Ishikawa (cell line): ENCODE data around the gene ALOX5.

Source experiments
- CEBPB ChIP-seq: IDR thresholded peaks from 2 replicates; pipeline ENCODE4 v1.6.1; 2012
- CREB1 ChIP-seq: IDR thresholded peaks from 2 replicates; pipeline ENCODE4 v1.6.1; 2012; ENCODE audit warnings: low read depth
- EGR1 ChIP-seq: IDR thresholded peaks from 2 replicates; pipeline ENCODE4 v1.6.1; 2012
- EP300 ChIP-seq: IDR thresholded peaks from 2 replicates; pipeline ENCODE4 v1.6.1; 2012; ENCODE audit warnings: borderline replicate concordance
- FOXM1 ChIP-seq: IDR thresholded peaks from 2 replicates; pipeline ENCODE4 v1.6.1; 2012; ENCODE audit warnings: low read depth, borderline replicate concordance
- MAX ChIP-seq: IDR thresholded peaks from 2 replicates; pipeline ENCODE4 v1.6.1; 2012
- NFIC ChIP-seq: IDR thresholded peaks from 2 replicates; pipeline ENCODE4 v1.6.1; 2012
- RAD21 ChIP-seq: IDR thresholded peaks from 2 replicates; pipeline ENCODE4 v1.6.1; 2012; ENCODE audit warnings: low read depth
- TAF1 ChIP-seq: IDR thresholded peaks from 2 replicates; pipeline ENCODE4 v1.6.1; 2012; ENCODE audit warnings: low read depth, mild to moderate bottlenecking
- TCF12 ChIP-seq: IDR thresholded peaks from 2 replicates; pipeline ENCODE4 v1.6.1; 2012; ENCODE audit warnings: low read depth
- USF1 ChIP-seq: IDR thresholded peaks from 2 replicates; pipeline ENCODE4 v1.6.1; 2012
- YY1 ChIP-seq: IDR thresholded peaks from 2 replicates; pipeline ENCODE4 v1.6.1; 2012; ENCODE audit warnings: low read depth
- TF ChIP-seq, protein P1 (sequence below): IDR thresholded peaks from 2 replicates; pipeline ENCODE4 v1.6.1; 2012; ENCODE audit warnings: low read depth, mild to moderate bottlenecking

- TF ChIP-seq EGR1 (no peak), TAF1 (no peak), MAX (no peak), EP300 (no peak), RAD21 (no peak), YY1 (no peak), FOXM1 (no peak), CEBPB (no peak), CREB1 (no peak), USF1 (no peak), NFIC (no peak), TCF12 (no peak)
- TF ChIP-seq, protein P1, sequence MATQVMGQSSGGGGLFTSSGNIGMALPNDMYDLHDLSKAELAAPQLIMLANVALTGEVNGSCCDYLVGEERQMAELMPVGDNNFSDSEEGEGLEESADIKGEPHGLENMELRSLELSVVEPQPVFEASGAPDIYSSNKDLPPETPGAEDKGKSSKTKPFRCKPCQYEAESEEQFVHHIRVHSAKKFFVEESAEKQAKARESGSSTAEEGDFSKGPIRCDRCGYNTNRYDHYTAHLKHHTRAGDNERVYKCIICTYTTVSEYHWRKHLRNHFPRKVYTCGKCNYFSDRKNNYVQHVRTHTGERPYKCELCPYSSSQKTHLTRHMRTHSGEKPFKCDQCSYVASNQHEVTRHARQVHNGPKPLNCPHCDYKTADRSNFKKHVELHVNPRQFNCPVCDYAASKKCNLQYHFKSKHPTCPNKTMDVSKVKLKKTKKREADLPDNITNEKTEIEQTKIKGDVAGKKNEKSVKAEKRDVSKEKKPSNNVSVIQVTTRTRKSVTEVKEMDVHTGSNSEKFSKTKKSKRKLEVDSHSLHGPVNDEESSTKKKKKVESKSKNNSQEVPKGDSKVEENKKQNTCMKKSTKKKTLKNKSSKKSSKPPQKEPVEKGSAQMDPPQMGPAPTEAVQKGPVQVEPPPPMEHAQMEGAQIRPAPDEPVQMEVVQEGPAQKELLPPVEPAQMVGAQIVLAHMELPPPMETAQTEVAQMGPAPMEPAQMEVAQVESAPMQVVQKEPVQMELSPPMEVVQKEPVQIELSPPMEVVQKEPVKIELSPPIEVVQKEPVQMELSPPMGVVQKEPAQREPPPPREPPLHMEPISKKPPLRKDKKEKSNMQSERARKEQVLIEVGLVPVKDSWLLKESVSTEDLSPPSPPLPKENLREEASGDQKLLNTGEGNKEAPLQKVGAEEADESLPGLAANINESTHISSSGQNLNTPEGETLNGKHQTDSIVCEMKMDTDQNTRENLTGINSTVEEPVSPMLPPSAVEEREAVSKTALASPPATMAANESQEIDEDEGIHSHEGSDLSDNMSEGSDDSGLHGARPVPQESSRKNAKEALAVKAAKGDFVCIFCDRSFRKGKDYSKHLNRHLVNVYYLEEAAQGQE = no peak
Measured at GRCh38 chr10:45372251-45372951, 1.6 kb upstream of the ALOX5 start.
